ENCODE results near the gene CCR7. TPM values are rescaled to one million over a fixed set of nuclear protein-coding genes. Genes with fewer than 3 reads are reported as not detected.
A peak's percentile ranks its signal among the peaks of the same experiment; 100 is the strongest.

Gene CCR7
- total and polyA plus RNA-seq, 10 donors = 29.0 to 79.1 (median 55.0) TPM

DNA sequence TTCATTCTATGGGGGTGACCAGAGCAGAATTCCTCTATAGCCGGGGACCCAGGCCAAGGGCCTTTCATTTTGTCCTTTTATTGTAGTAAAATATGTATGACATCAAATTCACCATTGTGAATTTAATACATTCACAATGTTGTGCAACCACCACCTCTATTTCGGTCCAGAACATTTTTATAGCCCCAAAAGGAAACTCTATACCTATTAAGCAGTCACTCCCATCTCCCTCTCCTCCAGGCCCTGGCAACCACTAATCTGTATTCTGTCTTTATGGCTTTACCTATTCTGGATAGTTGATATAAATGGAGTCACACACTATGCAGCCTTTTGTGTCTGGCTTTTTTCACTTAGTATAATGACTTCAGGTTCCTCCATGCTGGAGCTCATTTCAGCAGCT is 54.1 kb downstream of the CCR7 start:
- H3K27ac ChIP-seq = no peak overlapping the region
- no peaks in the 10 kb centered on the region for H3K9me3 ChIP-seq
- H3K4me1 ChIP-seq = peaks cover 11 to 22% (median 13%) of the 10 kb centered on the region in 6 donors
- 81 to 98% (median 92%) methylated on average over 2 of the region's 2 CpGs for WGBS, 5 donors
- no peaks in the 10 kb centered on the region for H3K36me3 ChIP-seq
- H3K27me3 ChIP-seq (replicated peaks in 1 of 7) = peaks cover 0 to 5% (median 0%) of the 10 kb centered on the region in 7 donors
- TF ChIP-seq POLR2AphosphoS5 (IDR thresholded peaks at IDR 0.05) (no peak), POLR2A (IDR thresholded peaks at IDR 0.05) (no peak)
- TF ChIP-seq, protein P1, sequence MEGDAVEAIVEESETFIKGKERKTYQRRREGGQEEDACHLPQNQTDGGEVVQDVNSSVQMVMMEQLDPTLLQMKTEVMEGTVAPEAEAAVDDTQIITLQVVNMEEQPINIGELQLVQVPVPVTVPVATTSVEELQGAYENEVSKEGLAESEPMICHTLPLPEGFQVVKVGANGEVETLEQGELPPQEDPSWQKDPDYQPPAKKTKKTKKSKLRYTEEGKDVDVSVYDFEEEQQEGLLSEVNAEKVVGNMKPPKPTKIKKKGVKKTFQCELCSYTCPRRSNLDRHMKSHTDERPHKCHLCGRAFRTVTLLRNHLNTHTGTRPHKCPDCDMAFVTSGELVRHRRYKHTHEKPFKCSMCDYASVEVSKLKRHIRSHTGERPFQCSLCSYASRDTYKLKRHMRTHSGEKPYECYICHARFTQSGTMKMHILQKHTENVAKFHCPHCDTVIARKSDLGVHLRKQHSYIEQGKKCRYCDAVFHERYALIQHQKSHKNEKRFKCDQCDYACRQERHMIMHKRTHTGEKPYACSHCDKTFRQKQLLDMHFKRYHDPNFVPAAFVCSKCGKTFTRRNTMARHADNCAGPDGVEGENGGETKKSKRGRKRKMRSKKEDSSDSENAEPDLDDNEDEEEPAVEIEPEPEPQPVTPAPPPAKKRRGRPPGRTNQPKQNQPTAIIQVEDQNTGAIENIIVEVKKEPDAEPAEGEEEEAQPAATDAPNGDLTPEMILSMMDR (IDR thresholded peaks at IDR 0.05 in 8 of 11, conservative IDR thresholded peaks at IDR 0.05 in 3 of 11) = no peak
- no peak for DNase-seq
- intact Hi-C loops (cut with DNase I; ENCODE audit: low total_unique reads) = no loop called here
- no peak overlapping the region for H3K4me3 ChIP-seq

DNA sequence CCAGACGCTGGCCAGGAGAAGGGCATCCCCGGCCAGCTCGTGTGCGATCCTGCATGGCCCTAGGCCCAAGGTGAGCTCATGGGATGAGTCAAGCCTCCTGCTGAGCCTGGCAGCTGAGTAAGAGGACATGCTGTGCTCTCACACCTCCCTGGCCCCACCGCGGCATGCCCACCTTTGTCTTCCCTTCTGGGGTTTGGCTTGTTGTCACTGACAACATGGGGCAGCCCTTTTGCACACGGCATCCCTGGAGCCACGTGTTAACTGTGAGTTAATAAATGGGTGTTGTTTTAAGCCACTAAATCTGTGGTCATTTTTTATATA is 55.0 kb downstream of the CCR7 start:
- H3K27me3 ChIP-seq (replicated peaks in 1 of 7) = peaks cover 0 to 5% (median 0%) of the 10 kb centered on the region in 7 donors
- no peak for TF ChIP-seq POLR2A (IDR thresholded peaks at IDR 0.05)
- WGBS, 5 donors = 70 to 94% (median 87%) methylated on average over 8 of the region's 8 CpGs
- no peaks in the 10 kb centered on the region for H3K36me3 ChIP-seq
- DNase-seq = peak; percentile 59
- no peak overlapping the region for H3K27ac ChIP-seq
- no peak overlapping the region for H3K4me3 ChIP-seq
- H3K9me3 ChIP-seq = no peaks in the 10 kb centered on the region
- peaks cover 3 to 14% (median 5%) of the 10 kb centered on the region in 6 donors for H3K4me1 ChIP-seq
- intact Hi-C loops (cut with DNase I; ENCODE audit: low total_unique reads) = no loop called here

DNA sequence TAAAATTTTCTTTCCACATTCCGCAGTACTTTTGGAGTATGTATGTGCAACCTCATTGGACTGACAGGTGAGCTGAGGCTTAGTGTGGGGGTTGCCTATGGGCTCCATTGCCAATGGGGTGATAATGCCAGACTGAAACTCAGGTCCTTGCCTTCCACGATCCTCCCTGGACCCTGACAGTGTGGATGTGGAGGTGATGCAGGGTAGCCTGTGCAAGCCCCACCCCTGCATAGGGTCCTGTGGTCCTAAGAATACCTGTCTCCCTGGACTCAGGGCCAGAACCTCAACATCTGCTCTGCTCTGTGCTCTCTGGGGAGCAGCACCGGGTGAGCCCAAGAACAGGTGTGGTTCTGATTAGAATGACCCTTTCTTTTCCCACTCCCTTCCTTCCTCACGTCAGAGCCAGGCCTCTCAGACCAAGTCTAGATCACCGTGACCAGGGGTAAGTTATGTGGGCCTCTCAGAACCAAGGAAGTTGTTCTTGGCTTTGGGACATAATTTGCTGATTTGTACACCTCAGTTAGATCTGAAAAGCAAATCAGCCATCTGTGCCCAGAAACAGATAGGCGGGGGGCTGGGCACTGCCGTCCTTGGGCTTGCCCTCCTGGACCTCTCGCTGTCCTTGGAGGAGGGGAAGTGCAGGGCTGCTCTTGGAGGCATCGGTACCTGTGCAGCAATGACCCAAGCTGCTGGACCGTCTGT is 55.5 kb downstream of the CCR7 start:
- Histone ChIP-seq H3K4me3 (no peak overlapping the region), H3K27ac (no peak overlapping the region), H3K36me3 (no peaks in the 10 kb centered on the region), H3K9me3 (no peaks in the 10 kb centered on the region), H3K4me1 (peaks cover 0 to 9% (median 0%) of the 10 kb centered on the region in 6 donors), H3K27me3 (replicated peaks in 1 of 7) (peaks cover 0 to 5% (median 0%) of the 10 kb centered on the region in 7 donors)
- WGBS, 5 donors = 75 to 94% (median 88%) methylated on average over 10 of the region's 10 CpGs
- TF ChIP-seq POLR2A (IDR thresholded peaks at IDR 0.05) (no peak), POLR2AphosphoS5 (IDR thresholded peaks at IDR 0.05) (no peak)
- TF ChIP-seq, protein P1 (IDR thresholded peaks at IDR 0.05 in 8 of 11, conservative IDR thresholded peaks at IDR 0.05 in 3 of 11) = no peak
- intact Hi-C loops (cut with DNase I; ENCODE audit: low total_unique reads) = no loop called here
- peak; percentile 23 for DNase-seq

DNA sequence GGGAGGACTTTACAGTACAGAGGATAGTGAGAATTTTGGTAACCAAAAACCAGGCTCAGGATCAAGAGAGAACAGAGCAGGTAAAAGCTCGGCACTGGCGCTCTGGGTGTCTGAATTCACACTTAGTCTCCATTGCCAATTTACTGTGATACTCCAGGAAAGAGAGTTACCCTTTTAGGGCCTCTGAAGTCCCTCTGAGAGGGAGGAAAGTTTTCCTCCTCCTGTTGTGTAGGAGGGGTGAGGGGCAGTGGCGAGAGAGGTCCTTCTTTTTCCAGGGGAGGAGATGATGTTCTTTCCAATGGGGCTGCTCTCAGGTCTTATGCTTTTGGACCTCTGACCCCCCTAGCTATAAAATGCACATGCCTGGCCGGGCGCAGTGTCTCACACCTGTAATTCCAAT is 58.5 kb downstream of the CCR7 start:
- TF ChIP-seq POLR2AphosphoS5 (IDR thresholded peaks at IDR 0.05) (no peak), POLR2A (IDR thresholded peaks at IDR 0.05) (no peak)
- TF ChIP-seq, protein P1 (IDR thresholded peaks at IDR 0.05 in 8 of 11, conservative IDR thresholded peaks at IDR 0.05 in 3 of 11) = no peak
- no peaks in the 10 kb centered on the region for H3K27me3 ChIP-seq (replicated peaks in 1 of 7)
- H3K36me3 ChIP-seq = no peaks in the 10 kb centered on the region
- H3K27ac ChIP-seq = no peak overlapping the region
- H3K4me1 ChIP-seq = no peaks in the 10 kb centered on the region
- peak; percentile 31 for DNase-seq
- no peak overlapping the region for H3K4me3 ChIP-seq
- H3K9me3 ChIP-seq = no peaks in the 10 kb centered on the region
- intact Hi-C loops (cut with DNase I; ENCODE audit: low total_unique reads) = no loop called here
- WGBS, 5 donors = 86 to 92% (median 90%) methylated on average over 5 of the region's 5 CpGs

Other genes starting within 250 kb of the CCR7 start
- gene GJD3, start 200.7 kb downstream of the CCR7 start, total RNA-seq = 10 to 100 TPM in 4 of 7 donors, 1 to 10 TPM in 3; 7.3 to 15.0 (median 10.4) TPM
- gene GJD3, start 200.7 kb downstream of the CCR7 start, polyA plus RNA-seq = 1 to 10 TPM in 1 of 3 donors, under 1 TPM in 2; 0.20 to 1.1 (median 0.33) TPM
- gene TOP2A, start 147.6 kb downstream of the CCR7 start, total RNA-seq = 10 to 100 TPM in 5 of 7 donors, 1 to 10 TPM in 2; 5.5 to 37.5 (median 14.4) TPM
- gene TOP2A, start 147.6 kb downstream of the CCR7 start, polyA plus RNA-seq = 10 to 100 TPM in 1 of 3 donors, 1 to 10 TPM in 2; 5.8 to 27.5 (median 8.1) TPM
- gene IGFBP4, start 122.0 kb downstream of the CCR7 start, total RNA-seq = 100 to 1,000 TPM; 287 to 537 (median 336) TPM
- 100 to 1,000 TPM in 2 of 3 donors, 10 to 100 TPM in 1; 49.3 to 131 (median 107) TPM for gene IGFBP4, start 122.0 kb downstream of the CCR7 start, polyA plus RNA-seq
- gene TNS4, start 63.8 kb downstream of the CCR7 start, total RNA-seq = 1 to 10 TPM in 1 of 7 donors, under 1 TPM in 5, not detected in 1; 0.14 to 1.3 (median 0.41) TPM
- under 1 TPM; 0.15 to 0.45 (median 0.21) TPM for gene TNS4, start 63.8 kb downstream of the CCR7 start, polyA plus RNA-seq
- gene SMARCE1, start 82.3 kb upstream of the CCR7 start, total RNA-seq = 100 to 1,000 TPM in 4 of 7 donors, 10 to 100 TPM in 3; 76.3 to 126 (median 102) TPM
- gene SMARCE1, start 82.3 kb upstream of the CCR7 start, polyA plus RNA-seq = 10 to 100 TPM; 74.2 to 79.6 (median 79.1) TPM
- 10 to 100 TPM in 2 of 7 donors, 1 to 10 TPM in 5; 3.4 to 13.7 (median 5.3) TPM for gene KRT222, start 99.7 kb upstream of the CCR7 start, total RNA-seq
- gene KRT222, start 99.7 kb upstream of the CCR7 start, polyA plus RNA-seq = 1 to 10 TPM; 2.2 to 6.2 (median 3.8) TPM
- gene KRT24, start 138.3 kb upstream of the CCR7 start, total RNA-seq = not detected
- under 1 TPM in 1 of 3 donors, not detected in 2; 0.03 TPM for gene KRT24, start 138.3 kb upstream of the CCR7 start, polyA plus RNA-seq
- not detected for gene KRT25, start 189.9 kb upstream of the CCR7 start, total RNA-seq
- gene KRT25, start 189.9 kb upstream of the CCR7 start, polyA plus RNA-seq = not detected
- not detected for gene KRT26, start 206.7 kb upstream of the CCR7 start, total RNA-seq
- not detected for gene KRT26, start 206.7 kb upstream of the CCR7 start, polyA plus RNA-seq
- not detected for gene KRT27, start 217.1 kb upstream of the CCR7 start, total RNA-seq
- gene KRT27, start 217.1 kb upstream of the CCR7 start, polyA plus RNA-seq = under 1 TPM; 0.09 to 0.42 (median 0.12) TPM
- gene KRT28, start 234.5 kb upstream of the CCR7 start, total RNA-seq = not detected
- not detected for gene KRT28, start 234.5 kb upstream of the CCR7 start, polyA plus RNA-seq

Data from spleen (tissue), 11 donors.